ENCODE results near the gene ZNF791. TPM values are rescaled to one million over a fixed set of nuclear protein-coding genes. Genes with fewer than 3 reads are reported as not detected.
A peak's percentile ranks its signal among the peaks of the same experiment; 100 is the strongest.

The ZNF791 gene
- total and polyA plus RNA-seq, 2 of the 13 experiments (the other 11 are each of a cell fraction or from before 2014, with no cell fraction given): 12.8 to 17.4 TPM

- H4K20me1 ChIP-seq (ENCODE audit: insufficient read depth, low read length): no peaks in the 10 kb centered on the region
- FAIRE-seq (no peak), ATAC-seq (no peak), DNase-seq (ENCODE audit: low spot score) (no peak)
- peaks cover 0 to 14% of the 10 kb centered on the region in 2 experiments; a peak in 1 of 5 replicates for H3K36me3 ChIP-seq (replicated peaks in 1 of 2; ENCODE audit: control insufficient read depth in 1 of 2, insufficient read depth in 2 of 2, low read length in 2 of 2)
- H2AFZ ChIP-seq (ENCODE audit: low read length): no peak overlapping the region
- intact Hi-C loops (cut with micrococcal nuclease; ENCODE audit: unreplicated experiment) (no loop called here), in situ Hi-C loops (cut with HindIII; ENCODE audit: extremely low pct_ligation_motif_present, low pct_unique_long_range_greater_than_20kb) (no loop called here)
- POLR2A ChIA-PET: no interaction called here
- CTCF ChIA-PET (ENCODE audit: low intra/inter-chr PET ratio, low total read pairs): no interaction called here
- WGBS (ENCODE audit: low lambda C conversion rate): 100% methylated on average over 11 of the region's 11 CpGs
- H3K27ac ChIP-seq (ENCODE audit: extremely low read length, insufficient read depth, low read length): no peak overlapping the region
- H3K4me1 ChIP-seq (ENCODE audit: insufficient read depth, low read length): peaks cover 6% of the 10 kb centered on the region; the same call in 1 of the 2 replicates
- no peak overlapping the region for H3K4me3 ChIP-seq (replicated peaks in 1 of 3; ENCODE audit: insufficient read depth in 1 of 3, low read depth in 2 of 3, low read length in 3 of 3)
- no peaks in the 10 kb centered on the region for H3K27me3 ChIP-seq (ENCODE audit: control insufficient read depth in 1 of 2, insufficient read depth in 2 of 2, low read length in 2 of 2)
- H3K9ac ChIP-seq (ENCODE audit: insufficient read depth, low read depth, low read length): no peak overlapping the region
- no peaks in the 10 kb centered on the region for H3K79me2 ChIP-seq (ENCODE audit: insufficient read depth, low read length)
- BruUV-seq (replicated peaks): no TSS peak
- 0 out of 2 replicates have a peak, but pooled peaks have one; percentile 7 for TF ChIP-seq RBFOX2 (IDR thresholded peaks at IDR 0.05; ENCODE audit: low read depth, low read length)
- no peak for TF ChIP-seq ZNF224 (CRISPR knock-in tag; IDR thresholded peaks at IDR 0.05)
- TF ChIP-seq ZBTB33 (CRISPR knock-in tag; IDR thresholded peaks at IDR 0.05): no peak
- H3K9me3 ChIP-seq (ENCODE audit: low read length): no peaks in the 10 kb centered on the region
- no peak overlapping the region for H3K4me2 ChIP-seq (ENCODE audit: low read depth, low read length)
Observed at GRCh38 chr19:12596485-12596884, 14.2 kb upstream of the ZNF791 start.

GRCh38 chr19:12596927-12597548, 13.7 kb upstream of the ZNF791 start:
- in situ Hi-C loops (cut with HindIII; ENCODE audit: extremely low pct_ligation_motif_present, low pct_unique_long_range_greater_than_20kb) (no loop called here), intact Hi-C loops (cut with micrococcal nuclease; ENCODE audit: unreplicated experiment) (no loop called here)
- H3K4me2 ChIP-seq (ENCODE audit: low read depth, low read length): no peak overlapping the region
- BruUV-seq (replicated peaks): no TSS peak
- H4K20me1 ChIP-seq (ENCODE audit: insufficient read depth, low read length): no peaks in the 10 kb centered on the region
- WGBS (ENCODE audit: low lambda C conversion rate): 88% methylated on average over 26 of the region's 38 CpGs
- H3K9me3 ChIP-seq (ENCODE audit: low read length): no peaks in the 10 kb centered on the region
- H3K4me3 ChIP-seq (replicated peaks in 1 of 3; ENCODE audit: insufficient read depth in 1 of 3, low read depth in 2 of 3, low read length in 3 of 3): no peak overlapping the region
- no peaks in the 10 kb centered on the region for H3K27me3 ChIP-seq (ENCODE audit: control insufficient read depth in 1 of 2, insufficient read depth in 2 of 2, low read length in 2 of 2)
- ChIA-PET CTCF (ENCODE audit: low intra/inter-chr PET ratio, low total read pairs) (no interaction called here), POLR2A (no interaction called here)
- H3K27ac ChIP-seq (ENCODE audit: extremely low read length, insufficient read depth, low read length): peak overlapping the region; percentile 33
- H3K4me1 ChIP-seq (ENCODE audit: insufficient read depth, low read length): peaks cover 6% of the 10 kb centered on the region; the same call in 1 of the 2 replicates
- H3K36me3 ChIP-seq (replicated peaks in 1 of 2; ENCODE audit: control insufficient read depth in 1 of 2, insufficient read depth in 2 of 2, low read length in 2 of 2): peaks cover 0 to 14% of the 10 kb centered on the region in 2 experiments; a peak in 1 of 5 replicates
- H3K9ac ChIP-seq (ENCODE audit: insufficient read depth, low read depth, low read length): no peak overlapping the region
- no peaks in the 10 kb centered on the region for H3K79me2 ChIP-seq (ENCODE audit: insufficient read depth, low read length)
- DNase-seq (ENCODE audit: low spot score) (no peak), ATAC-seq (no peak; the same call in 1 of the 3 replicates), FAIRE-seq (no peak)
- no peak overlapping the region for H2AFZ ChIP-seq (ENCODE audit: low read length)
- TF ChIP-seq ETV6 (CRISPR knock-in tag; conservative IDR thresholded peaks at IDR 0.05) (no peak), MAX (IDR thresholded peaks at IDR 0.05) (0 out of 2 replicates have a peak, but pooled peaks have one; percentile 20), KMT2A (CRISPR knock-in tag; IDR thresholded peaks at IDR 0.05) (no peak), ZNF770 (CRISPR knock-in tag; IDR thresholded peaks at IDR 0.05) (no peak), KLF12 (CRISPR knock-in tag; IDR thresholded peaks at IDR 0.05; ENCODE audit: borderline replicate concordance) (no peak), ZNF446 (CRISPR knock-in tag; IDR thresholded peaks at IDR 0.05) (no peak), ZNF354B (CRISPR knock-in tag; IDR thresholded peaks at IDR 0.05) (no peak), ZNF230 (CRISPR knock-in tag; IDR thresholded peaks at IDR 0.05) (no peak), ZNF710 (CRISPR knock-in tag; IDR thresholded peaks at IDR 0.05; ENCODE audit: borderline replicate concordance) (no peak)
